Stimulated activated CD4-positive, alpha-beta T cell treated with anti-CD3 and anti-CD28 coated beads, Interleukin-4, amount 100 ng/mL, for 4 hours (primary cell): Measurements from ENCODE around the gene PCTP.

Experiments
- DNase-seq, 2 experiments: peaks; one replicate each; pipeline ENCODE4 v3.0.0-alpha.2; 2020

Gene PCTP

DNA sequence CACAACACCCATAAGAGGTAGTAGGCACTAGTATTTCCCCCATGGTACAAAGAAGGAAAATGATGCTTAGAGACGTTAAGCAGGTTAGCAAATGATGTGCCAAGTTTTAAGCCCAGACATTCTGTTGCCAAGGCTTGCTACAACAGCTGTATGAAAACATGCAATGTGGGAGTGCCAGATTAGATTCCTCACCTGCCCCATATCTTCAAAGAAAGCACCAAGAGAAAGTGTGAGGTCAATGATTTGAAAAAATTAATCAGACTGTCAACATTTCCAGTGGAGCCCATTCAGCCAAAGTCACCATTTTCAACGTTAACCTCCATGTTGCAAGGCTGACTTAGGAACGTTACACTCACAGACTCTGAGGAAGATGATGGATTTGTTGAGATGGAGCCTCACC is 61.5 kb downstream of the PCTP start:
- no peak for DNase-seq

DNA sequence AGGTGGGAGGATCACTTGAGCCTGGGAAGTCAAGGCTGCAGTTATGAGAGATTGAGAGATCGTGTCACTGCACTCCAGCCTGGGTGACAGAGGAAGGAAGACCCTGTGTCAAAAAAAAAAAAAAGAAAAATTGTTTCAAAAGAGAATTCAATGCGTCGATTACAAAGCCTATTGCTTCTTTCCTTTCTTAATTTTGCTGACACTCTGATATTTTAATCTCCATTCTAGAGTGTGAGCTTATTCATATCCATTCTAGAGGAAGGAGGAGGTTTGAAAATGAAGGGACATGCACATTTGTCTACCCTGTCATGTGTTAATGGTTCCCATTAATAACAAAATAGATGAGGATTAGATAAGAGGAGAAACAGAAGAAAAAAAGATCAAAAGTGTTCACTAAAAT is 63.1 kb downstream of the PCTP start:
- no peak for DNase-seq

- DNase-seq: no peak
These were observed 63.5 kb downstream of the PCTP start for GRCh38 chr17:55814377-55814776.

DNA sequence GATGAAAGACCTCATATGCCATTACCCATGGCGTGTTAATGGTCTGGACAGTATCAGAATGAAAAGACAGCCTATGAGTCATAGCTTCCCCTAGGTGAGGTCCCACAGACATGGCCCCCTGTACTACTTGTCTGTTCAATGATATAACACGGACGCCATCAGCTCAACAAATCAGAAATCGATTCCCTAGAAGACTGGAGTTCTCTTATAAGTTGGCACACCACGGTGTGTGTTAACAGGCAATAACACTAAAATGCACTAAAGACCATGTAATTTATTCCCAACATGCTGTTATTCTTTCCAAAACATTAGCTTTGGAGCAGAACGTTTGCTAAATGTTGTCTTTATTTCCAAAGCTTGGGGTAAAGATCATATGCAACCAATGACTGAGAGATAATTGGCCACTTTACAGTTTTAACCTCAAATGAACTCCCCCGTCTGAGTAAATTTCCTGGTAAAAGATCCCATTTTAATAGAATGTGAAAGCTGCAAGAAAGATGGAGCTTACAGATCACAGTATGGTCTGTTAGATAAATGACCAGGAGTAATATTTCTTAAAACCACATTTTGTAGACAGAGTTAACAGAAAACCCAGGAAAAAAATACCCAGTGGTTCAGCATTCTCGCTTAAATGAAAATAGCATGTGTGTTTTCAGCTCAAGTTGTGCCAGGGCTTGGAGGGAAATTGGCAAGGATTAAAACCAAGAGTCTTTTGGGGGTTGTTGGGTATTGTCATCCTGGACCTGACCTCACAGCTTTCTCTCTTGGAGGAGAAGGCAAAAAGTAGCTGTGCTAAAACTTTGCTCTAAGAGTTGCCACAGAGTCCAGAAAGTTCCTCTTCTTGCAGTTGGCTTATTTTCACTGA is 65.9 kb downstream of the PCTP start:
- no peak for DNase-seq

- DNase-seq: no peak
These were observed 66.5 kb downstream of the PCTP start for GRCh38 chr17:55817397-55817709.

- DNase-seq: no peak
These were observed 67.2 kb downstream of the PCTP start for GRCh38 chr17:55818026-55818425.

- no peak for DNase-seq
These were observed 67.9 kb downstream of the PCTP start for GRCh38 chr17:55818451-55819375.

GRCh38 chr17:55820675-55821074 is 69.8 kb downstream of the PCTP start:
- DNase-seq: no peak

- no peak for DNase-seq
These were observed 71.2 kb downstream of the PCTP start for GRCh38 chr17:55822028-55822427.

DNA sequence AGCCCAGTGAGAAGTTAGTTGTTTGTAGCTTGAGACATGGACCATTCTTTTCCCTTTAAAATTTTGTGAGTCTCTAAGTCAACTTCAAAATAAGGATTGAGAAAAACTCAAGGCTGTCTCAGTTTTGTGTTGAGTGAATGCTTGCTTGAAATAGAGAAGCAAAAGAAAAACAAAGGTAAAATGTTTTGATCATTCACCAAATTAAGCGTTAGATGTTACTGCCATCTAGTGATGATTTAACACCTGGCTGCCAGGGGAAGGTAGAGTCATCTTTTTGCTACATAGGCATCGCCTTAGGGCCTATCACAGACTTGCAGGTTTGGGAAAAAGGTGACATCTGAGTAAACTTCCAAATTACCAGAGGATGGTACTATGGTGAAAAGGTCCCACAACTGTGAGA is 74.4 kb downstream of the PCTP start:
- no peak for DNase-seq
